A673 (cell line): Measurements from ENCODE around the gene TPD52L1. TPM values are rescaled to one million over a fixed set of nuclear protein-coding genes. Genes with fewer than 3 reads are reported as not detected.

ENCODE experiments used
- BruUV-seq: library from RNA; stranded (reverse); fragments of 400-500 nt; replicated peaks from 2 replicates; lab custom pipeline; 2021; lab: Mats Ljungman, UMichigan
- CTCF ChIA-PET: fragments of 300-600 bp; sonication (Branson Sonifier 250); formaldehyde crosslinking; loops from one replicate; lab custom pipeline; 2022; ENCODE audit warnings: antibody characterized with exemption; lab: Charles Lee
- POLR2A ChIA-PET: fragments of 300-600 bp; sonication (Branson Sonifier 250); formaldehyde crosslinking; loops from one replicate; lab custom pipeline; 2022; ENCODE audit warnings: antibody characterized with exemption; ENCODE audit not compliant: low non-redundant PET; lab: Charles Lee
- DNase-seq: peaks from one replicate; pipeline ENCODE4 v3.0.0-alpha.2; 2015; ENCODE audit warnings: low spot score
- H3K27ac ChIP-seq: fragments of 200-600 bp; sonication (generic); 2 replicates; pipeline ENCODE4 v1.5.1; 2016; ENCODE audit warnings: mixed run types, low read depth, mild to moderate bottlenecking, mixed read lengths, antibody characterized with exemption, low read length; ENCODE audit not compliant: poor library complexity, severe bottlenecking
- H3K27me3 ChIP-seq: fragments of 200-600 bp; sonication (generic); replicated peaks from 2 replicates; pipeline ENCODE4 v1.6.1; 2017; ENCODE audit warnings: mixed run types, low read depth, mild to moderate bottlenecking, mixed read lengths, antibody characterized with exemption, low read length; ENCODE audit not compliant: insufficient read depth, poor library complexity
- H3K36me3 ChIP-seq: fragments of 200-600 bp; sonication (generic); 2 replicates; pipeline ENCODE4 v1.6.1; 2016; ENCODE audit warnings: mixed run types, mild to moderate bottlenecking, mixed read lengths, antibody characterized with exemption, low read length; ENCODE audit not compliant: insufficient read depth, poor library complexity, severe bottlenecking
- H3K4me1 ChIP-seq: fragments of 200-600 bp; sonication (generic); 2 replicates; pipeline ENCODE4 v1.6.1; 2017; ENCODE audit warnings: mixed run types, mild to moderate bottlenecking, mixed read lengths, antibody characterized with exemption, low read length; ENCODE audit not compliant: insufficient read depth, poor library complexity, severe bottlenecking
- H3K4me3 ChIP-seq: fragments of 200-600 bp; sonication (generic); 2 replicates; pipeline ENCODE4 v1.5.1; 2016; ENCODE audit warnings: low read depth, mixed run types, mild to moderate bottlenecking, mixed read lengths, low read length; ENCODE audit not compliant: poor library complexity, severe bottlenecking
- H3K9me3 ChIP-seq: fragments of 200-600 bp; sonication (generic); 2 replicates; pipeline ENCODE4 v1.6.1; 2016; ENCODE audit warnings: mixed run types, low read depth, mild to moderate bottlenecking, mixed read lengths, antibody characterized with exemption, low read length; ENCODE audit not compliant: poor library complexity, severe bottlenecking
- EZH2 ChIP-seq: fragments of 200-600 bp; sonication (generic); IDR thresholded peaks from 2 replicates; pipeline ENCODE4 v1.6.1; 2017; ENCODE audit warnings: borderline replicate concordance, low read depth, mild to moderate bottlenecking, mixed read lengths, antibody characterized with exemption, low read length; ENCODE audit not compliant: poor library complexity, severe bottlenecking
- intact Hi-C: fragments of 100-400 bp; cut with micrococcal nuclease; formaldehyde crosslinking; loops from one replicate; pipeline ENCODE4 v1.10.0; 2022; ENCODE audit not compliant: unreplicated experiment
- total RNA-seq: library from RNA; stranded (reverse); gene quantifications from 2 replicates; pipeline ENCODE4 v1.2.3, GENCODE V29; 2021
- TF ChIP-seq, protein P1 (sequence below): fragments of 300-800, 200-600 bp; sonication (generic); conservative IDR thresholded peaks from 2 replicates; pipeline ENCODE4 v1.5.1; 2017; ENCODE audit warnings: low read depth, mild to moderate bottlenecking, antibody characterized with exemption, low read length, moderate library complexity, mixed read lengths

The TPD52L1 gene
- total RNA-seq, 1 experiment from 2014 or later, result 2.0 TPM

- POLR2A ChIA-PET, result no interaction called here
- BruUV-seq, result no TSS peak
Measured at GRCh38 chr6:125231574-125232343, 78.2 kb downstream of the TPD52L1 start.

DNA sequence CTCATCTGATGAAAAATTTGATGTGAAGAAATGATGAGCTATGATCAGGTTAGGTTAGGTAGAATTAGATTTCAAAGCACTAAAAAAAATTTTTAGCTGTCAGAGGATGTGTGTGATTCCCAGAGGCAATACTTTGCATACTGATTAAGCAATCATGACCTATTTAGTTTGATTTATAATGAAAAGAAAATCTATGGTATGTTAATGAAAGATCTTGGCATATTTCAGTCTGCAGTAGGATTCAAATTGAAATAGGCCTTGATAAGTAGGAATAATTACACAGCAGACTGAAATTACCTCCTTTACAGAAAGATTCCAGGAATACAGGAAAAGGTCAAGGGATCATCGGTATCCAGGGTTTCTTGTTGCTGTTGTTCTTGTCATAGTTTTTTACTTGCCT lies 78.9 kb downstream of the TPD52L1 start:
- Histone ChIP-seq H3K27me3 (no peaks in the 10 kb centered on the region), H3K4me3 (no peak overlapping the region), H3K4me1 (peaks cover 3% of the 10 kb centered on the region), H3K36me3 (no peaks in the 10 kb centered on the region), H3K9me3 (no peaks in the 10 kb centered on the region), H3K27ac (no peak overlapping the region)
- no TSS peak for BruUV-seq
- no peak for DNase-seq
- TF ChIP-seq EZH2, result no peak
- TF ChIP-seq, protein P1, sequence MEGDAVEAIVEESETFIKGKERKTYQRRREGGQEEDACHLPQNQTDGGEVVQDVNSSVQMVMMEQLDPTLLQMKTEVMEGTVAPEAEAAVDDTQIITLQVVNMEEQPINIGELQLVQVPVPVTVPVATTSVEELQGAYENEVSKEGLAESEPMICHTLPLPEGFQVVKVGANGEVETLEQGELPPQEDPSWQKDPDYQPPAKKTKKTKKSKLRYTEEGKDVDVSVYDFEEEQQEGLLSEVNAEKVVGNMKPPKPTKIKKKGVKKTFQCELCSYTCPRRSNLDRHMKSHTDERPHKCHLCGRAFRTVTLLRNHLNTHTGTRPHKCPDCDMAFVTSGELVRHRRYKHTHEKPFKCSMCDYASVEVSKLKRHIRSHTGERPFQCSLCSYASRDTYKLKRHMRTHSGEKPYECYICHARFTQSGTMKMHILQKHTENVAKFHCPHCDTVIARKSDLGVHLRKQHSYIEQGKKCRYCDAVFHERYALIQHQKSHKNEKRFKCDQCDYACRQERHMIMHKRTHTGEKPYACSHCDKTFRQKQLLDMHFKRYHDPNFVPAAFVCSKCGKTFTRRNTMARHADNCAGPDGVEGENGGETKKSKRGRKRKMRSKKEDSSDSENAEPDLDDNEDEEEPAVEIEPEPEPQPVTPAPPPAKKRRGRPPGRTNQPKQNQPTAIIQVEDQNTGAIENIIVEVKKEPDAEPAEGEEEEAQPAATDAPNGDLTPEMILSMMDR, result no peak
- ChIA-PET CTCF (no interaction called here), POLR2A (no interaction called here)
- intact Hi-C loops, result no loop called here

More at GRCh38 chr6:125231574-125232343, 78.2 kb downstream of the TPD52L1 start:
- intact Hi-C loops, result no loop called here
- DNase-seq, result no peak
- CTCF ChIA-PET, result no interaction called here
- H3K4me1 ChIP-seq, result peaks cover 3% of the 10 kb centered on the region
- H3K4me3 ChIP-seq, result no peak overlapping the region
- H3K27ac ChIP-seq, result no peak overlapping the region
- no peaks in the 10 kb centered on the region for H3K27me3 ChIP-seq
- no peak for TF ChIP-seq EZH2
- TF ChIP-seq, protein P1, result no peak
- no peaks in the 10 kb centered on the region for H3K9me3 ChIP-seq
- H3K36me3 ChIP-seq, result no peaks in the 10 kb centered on the region

GRCh38 chr6:125233202-125233601 lies 79.6 kb downstream of the TPD52L1 start:
- BruUV-seq, result no TSS peak
- CTCF ChIA-PET, result no interaction called here
- Histone ChIP-seq H3K4me1 (peaks cover 3% of the 10 kb centered on the region), H3K9me3 (no peaks in the 10 kb centered on the region), H3K36me3 (no peaks in the 10 kb centered on the region), H3K27me3 (no peaks in the 10 kb centered on the region), H3K27ac (no peak overlapping the region), H3K4me3 (no peak overlapping the region)
- no peak for TF ChIP-seq EZH2
- TF ChIP-seq, protein P1, result no peak
- intact Hi-C loops, result no loop called here
- DNase-seq, result no peak
- POLR2A ChIA-PET, result no interaction called here
